K562 (cell line): ENCODE data around the gene DUXB. TPM values are rescaled to one million over a fixed set of nuclear protein-coding genes. Genes with fewer than 3 reads are reported as not detected.

Experiments used
- NCOA1 ChIP-seq: fragments of 450-650 bp; IDR thresholded peaks from 2 replicates; pipeline ENCODE4 v1.6.1; 2016; ENCODE audit warnings: low read depth
- RBM25 ChIP-seq: fragments of 200-400 bp; formaldehyde crosslinking; IDR thresholded peaks from 2 replicates; pipeline ENCODE4 v1.6.1; 2018; ENCODE audit warnings: low read length, low read depth, moderate library complexity; ENCODE audit not compliant: severe bottlenecking
- polyA plus RNA-seq, 8 experiments: library from polyadenylated mRNA; depleted of rRNA in 4 of 8; stranded (reverse) in 5 of 8; unstranded in 3 of 8; fragments of >200 nt; fragmentation: Nextera tagmentation in 2 of 8; fragmentation: Illumina TruSeq in 1 of 8; extraction: Ambion mirVana in 2 of 8; extraction: Trizol in 1 of 8; gene quantifications; 2 replicates each; pipeline versions ENCODE4 v1.2.1 to v1.2.3, GENCODE V29; 2011 to 2014; ENCODE audit warnings: inconsistent platforms in 1 of 8, missing spikeins in 1 of 8
- total RNA-seq, 7 experiments: library from RNA; depleted of rRNA in 6 of 7; stranded (reverse); fragments of >200 nt in 6 of 7; fragmentation: Illumina TruSeq in 2 of 7; extraction: Trizol in 2 of 7; gene quantifications; 2 replicates each; pipeline versions ENCODE4 v1.2.1 to v1.2.3, GENCODE V29; 2011 to 2021; ENCODE audit warnings: low replicate concordance in 1 of 7
- TF ChIP-seq, protein P1 (sequence below): sonication (generic); formaldehyde crosslinking; IDR thresholded peaks from 2 replicates; pipeline ENCODE4 v1.8.1; 2023; ENCODE audit warnings: mild to moderate bottlenecking, missing genetic modification reagents
- TF ChIP-seq, protein P2 (sequence below): fragments of 250-450 bp; sonication (Bioruptor Pico); IDR thresholded peaks from 2 replicates; pipeline ENCODE4 v1.9.0; 2021; ENCODE audit warnings: mild to moderate bottlenecking, inconsistent platforms
- TF ChIP-seq, protein P3 (sequence below), 2 experiments: IDR thresholded peaks; 2 replicates each; pipeline ENCODE4 v1.6.1; 2012; ENCODE audit warnings: improper control_type of control experiment in 2 of 2, low read depth in 2 of 2, low read length in 2 of 2, borderline replicate concordance in 1 of 2
- TF ChIP-seq, protein P4 (sequence below): fragments of 450-650 bp; IDR thresholded peaks from 2 replicates; pipeline ENCODE4 v1.6.1; 2016; ENCODE audit warnings: mild to moderate bottlenecking, moderate library complexity

DUXB gene
- total and polyA plus RNA-seq, 9 of the 15 experiments (the other 6 are each of a cell fraction or from before 2014, with no cell fraction given): not detected

DNA sequence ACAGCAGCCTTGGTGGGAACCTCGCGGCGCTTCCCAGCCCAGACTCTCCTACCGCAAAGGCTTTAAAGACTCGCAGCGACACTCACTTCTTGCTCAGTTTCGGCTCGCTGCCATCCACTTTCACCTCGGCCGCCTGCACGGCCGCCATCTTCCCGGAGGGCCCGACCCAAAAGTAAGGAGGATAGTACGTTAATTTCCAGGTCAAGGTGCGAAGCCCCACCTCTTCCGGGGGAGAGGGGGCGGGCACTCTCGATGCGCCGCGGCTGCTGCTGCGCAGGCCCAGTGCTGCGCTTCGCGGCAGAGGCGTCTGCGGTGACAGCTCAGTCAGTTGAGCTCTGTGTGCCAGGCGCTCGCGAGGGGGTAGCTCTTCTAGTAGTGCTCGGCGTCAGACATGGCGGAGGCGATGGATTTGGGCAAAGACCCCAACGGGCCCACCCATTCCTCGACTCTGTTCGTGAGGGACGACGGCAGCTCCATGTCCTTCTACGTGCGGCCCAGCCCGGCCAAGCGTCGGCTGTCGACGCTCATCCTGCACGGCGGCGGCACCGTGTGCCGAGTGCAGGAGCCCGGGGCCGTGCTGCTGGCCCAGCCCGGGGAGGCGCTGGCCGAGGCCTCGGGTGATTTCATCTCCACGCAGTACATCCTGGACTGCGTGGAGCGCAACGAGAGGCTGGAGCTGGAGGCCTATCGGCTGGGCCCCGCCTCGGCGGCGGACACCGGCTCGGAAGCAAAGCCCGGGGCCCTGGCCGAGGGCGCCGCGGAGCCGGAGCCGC lies 53.6 kb downstream of the DUXB start, which contains the start of the genes KARS1 and TERF2IP (continued):
- TF ChIP-seq, protein P1, sequence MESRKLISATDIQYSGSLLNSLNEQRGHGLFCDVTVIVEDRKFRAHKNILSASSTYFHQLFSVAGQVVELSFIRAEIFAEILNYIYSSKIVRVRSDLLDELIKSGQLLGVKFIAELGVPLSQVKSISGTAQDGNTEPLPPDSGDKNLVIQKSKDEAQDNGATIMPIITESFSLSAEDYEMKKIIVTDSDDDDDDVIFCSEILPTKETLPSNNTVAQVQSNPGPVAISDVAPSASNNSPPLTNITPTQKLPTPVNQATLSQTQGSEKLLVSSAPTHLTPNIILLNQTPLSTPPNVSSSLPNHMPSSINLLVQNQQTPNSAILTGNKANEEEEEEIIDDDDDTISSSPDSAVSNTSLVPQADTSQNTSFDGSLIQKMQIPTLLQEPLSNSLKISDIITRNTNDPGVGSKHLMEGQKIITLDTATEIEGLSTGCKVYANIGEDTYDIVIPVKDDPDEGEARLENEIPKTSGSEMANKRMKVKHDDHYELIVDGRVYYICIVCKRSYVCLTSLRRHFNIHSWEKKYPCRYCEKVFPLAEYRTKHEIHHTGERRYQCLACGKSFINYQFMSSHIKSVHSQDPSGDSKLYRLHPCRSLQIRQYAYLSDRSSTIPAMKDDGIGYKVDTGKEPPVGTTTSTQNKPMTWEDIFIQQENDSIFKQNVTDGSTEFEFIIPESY (CRISPR knock-in tag): peak; percentile 19; the same call in 1 of the 2 replicates
- TF ChIP-seq, protein P2, sequence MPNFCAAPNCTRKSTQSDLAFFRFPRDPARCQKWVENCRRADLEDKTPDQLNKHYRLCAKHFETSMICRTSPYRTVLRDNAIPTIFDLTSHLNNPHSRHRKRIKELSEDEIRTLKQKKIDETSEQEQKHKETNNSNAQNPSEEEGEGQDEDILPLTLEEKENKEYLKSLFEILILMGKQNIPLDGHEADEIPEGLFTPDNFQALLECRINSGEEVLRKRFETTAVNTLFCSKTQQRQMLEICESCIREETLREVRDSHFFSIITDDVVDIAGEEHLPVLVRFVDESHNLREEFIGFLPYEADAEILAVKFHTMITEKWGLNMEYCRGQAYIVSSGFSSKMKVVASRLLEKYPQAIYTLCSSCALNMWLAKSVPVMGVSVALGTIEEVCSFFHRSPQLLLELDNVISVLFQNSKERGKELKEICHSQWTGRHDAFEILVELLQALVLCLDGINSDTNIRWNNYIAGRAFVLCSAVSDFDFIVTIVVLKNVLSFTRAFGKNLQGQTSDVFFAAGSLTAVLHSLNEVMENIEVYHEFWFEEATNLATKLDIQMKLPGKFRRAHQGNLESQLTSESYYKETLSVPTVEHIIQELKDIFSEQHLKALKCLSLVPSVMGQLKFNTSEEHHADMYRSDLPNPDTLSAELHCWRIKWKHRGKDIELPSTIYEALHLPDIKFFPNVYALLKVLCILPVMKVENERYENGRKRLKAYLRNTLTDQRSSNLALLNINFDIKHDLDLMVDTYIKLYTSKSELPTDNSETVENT (CRISPR knock-in tag): peak; percentile 81; the same call in 1 of the 2 replicates
- TF ChIP-seq NCOA1: no peak
- no peak for TF ChIP-seq RBM25
- TF ChIP-seq, protein P3, sequence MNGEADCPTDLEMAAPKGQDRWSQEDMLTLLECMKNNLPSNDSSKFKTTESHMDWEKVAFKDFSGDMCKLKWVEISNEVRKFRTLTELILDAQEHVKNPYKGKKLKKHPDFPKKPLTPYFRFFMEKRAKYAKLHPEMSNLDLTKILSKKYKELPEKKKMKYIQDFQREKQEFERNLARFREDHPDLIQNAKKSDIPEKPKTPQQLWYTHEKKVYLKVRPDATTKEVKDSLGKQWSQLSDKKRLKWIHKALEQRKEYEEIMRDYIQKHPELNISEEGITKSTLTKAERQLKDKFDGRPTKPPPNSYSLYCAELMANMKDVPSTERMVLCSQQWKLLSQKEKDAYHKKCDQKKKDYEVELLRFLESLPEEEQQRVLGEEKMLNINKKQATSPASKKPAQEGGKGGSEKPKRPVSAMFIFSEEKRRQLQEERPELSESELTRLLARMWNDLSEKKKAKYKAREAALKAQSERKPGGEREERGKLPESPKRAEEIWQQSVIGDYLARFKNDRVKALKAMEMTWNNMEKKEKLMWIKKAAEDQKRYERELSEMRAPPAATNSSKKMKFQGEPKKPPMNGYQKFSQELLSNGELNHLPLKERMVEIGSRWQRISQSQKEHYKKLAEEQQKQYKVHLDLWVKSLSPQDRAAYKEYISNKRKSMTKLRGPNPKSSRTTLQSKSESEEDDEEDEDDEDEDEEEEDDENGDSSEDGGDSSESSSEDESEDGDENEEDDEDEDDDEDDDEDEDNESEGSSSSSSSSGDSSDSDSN (IDR thresholded peaks at IDR 0.05; ENCODE audit: borderline replicate concordance in 1 of 2, low read depth in 2 of 2, low read length in 2 of 2): peak; percentile 90 to 93
- TF ChIP-seq, protein P4, sequence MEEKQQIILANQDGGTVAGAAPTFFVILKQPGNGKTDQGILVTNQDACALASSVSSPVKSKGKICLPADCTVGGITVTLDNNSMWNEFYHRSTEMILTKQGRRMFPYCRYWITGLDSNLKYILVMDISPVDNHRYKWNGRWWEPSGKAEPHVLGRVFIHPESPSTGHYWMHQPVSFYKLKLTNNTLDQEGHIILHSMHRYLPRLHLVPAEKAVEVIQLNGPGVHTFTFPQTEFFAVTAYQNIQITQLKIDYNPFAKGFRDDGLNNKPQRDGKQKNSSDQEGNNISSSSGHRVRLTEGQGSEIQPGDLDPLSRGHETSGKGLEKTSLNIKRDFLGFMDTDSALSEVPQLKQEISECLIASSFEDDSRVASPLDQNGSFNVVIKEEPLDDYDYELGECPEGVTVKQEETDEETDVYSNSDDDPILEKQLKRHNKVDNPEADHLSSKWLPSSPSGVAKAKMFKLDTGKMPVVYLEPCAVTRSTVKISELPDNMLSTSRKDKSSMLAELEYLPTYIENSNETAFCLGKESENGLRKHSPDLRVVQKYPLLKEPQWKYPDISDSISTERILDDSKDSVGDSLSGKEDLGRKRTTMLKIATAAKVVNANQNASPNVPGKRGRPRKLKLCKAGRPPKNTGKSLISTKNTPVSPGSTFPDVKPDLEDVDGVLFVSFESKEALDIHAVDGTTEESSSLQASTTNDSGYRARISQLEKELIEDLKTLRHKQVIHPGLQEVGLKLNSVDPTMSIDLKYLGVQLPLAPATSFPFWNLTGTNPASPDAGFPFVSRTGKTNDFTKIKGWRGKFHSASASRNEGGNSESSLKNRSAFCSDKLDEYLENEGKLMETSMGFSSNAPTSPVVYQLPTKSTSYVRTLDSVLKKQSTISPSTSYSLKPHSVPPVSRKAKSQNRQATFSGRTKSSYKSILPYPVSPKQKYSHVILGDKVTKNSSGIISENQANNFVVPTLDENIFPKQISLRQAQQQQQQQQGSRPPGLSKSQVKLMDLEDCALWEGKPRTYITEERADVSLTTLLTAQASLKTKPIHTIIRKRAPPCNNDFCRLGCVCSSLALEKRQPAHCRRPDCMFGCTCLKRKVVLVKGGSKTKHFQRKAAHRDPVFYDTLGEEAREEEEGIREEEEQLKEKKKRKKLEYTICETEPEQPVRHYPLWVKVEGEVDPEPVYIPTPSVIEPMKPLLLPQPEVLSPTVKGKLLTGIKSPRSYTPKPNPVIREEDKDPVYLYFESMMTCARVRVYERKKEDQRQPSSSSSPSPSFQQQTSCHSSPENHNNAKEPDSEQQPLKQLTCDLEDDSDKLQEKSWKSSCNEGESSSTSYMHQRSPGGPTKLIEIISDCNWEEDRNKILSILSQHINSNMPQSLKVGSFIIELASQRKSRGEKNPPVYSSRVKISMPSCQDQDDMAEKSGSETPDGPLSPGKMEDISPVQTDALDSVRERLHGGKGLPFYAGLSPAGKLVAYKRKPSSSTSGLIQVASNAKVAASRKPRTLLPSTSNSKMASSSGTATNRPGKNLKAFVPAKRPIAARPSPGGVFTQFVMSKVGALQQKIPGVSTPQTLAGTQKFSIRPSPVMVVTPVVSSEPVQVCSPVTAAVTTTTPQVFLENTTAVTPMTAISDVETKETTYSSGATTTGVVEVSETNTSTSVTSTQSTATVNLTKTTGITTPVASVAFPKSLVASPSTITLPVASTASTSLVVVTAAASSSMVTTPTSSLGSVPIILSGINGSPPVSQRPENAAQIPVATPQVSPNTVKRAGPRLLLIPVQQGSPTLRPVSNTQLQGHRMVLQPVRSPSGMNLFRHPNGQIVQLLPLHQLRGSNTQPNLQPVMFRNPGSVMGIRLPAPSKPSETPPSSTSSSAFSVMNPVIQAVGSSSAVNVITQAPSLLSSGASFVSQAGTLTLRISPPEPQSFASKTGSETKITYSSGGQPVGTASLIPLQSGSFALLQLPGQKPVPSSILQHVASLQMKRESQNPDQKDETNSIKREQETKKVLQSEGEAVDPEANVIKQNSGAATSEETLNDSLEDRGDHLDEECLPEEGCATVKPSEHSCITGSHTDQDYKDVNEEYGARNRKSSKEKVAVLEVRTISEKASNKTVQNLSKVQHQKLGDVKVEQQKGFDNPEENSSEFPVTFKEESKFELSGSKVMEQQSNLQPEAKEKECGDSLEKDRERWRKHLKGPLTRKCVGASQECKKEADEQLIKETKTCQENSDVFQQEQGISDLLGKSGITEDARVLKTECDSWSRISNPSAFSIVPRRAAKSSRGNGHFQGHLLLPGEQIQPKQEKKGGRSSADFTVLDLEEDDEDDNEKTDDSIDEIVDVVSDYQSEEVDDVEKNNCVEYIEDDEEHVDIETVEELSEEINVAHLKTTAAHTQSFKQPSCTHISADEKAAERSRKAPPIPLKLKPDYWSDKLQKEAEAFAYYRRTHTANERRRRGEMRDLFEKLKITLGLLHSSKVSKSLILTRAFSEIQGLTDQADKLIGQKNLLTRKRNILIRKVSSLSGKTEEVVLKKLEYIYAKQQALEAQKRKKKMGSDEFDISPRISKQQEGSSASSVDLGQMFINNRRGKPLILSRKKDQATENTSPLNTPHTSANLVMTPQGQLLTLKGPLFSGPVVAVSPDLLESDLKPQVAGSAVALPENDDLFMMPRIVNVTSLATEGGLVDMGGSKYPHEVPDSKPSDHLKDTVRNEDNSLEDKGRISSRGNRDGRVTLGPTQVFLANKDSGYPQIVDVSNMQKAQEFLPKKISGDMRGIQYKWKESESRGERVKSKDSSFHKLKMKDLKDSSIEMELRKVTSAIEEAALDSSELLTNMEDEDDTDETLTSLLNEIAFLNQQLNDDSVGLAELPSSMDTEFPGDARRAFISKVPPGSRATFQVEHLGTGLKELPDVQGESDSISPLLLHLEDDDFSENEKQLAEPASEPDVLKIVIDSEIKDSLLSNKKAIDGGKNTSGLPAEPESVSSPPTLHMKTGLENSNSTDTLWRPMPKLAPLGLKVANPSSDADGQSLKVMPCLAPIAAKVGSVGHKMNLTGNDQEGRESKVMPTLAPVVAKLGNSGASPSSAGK: peak; percentile 58
